Astrocyte of the spinal cord (primary cell): ENCODE results near the gene GOLGA6A.
"Not testable (repeated sequence)": the region's sequence is repeated elsewhere in the genome, so short reads cannot be mapped to it uniquely, and the experiment has no call there.

ENCODE experiments used
- DNase-seq: peaks from one replicate; pipeline ENCODE4 v3.0.0; 2011; ENCODE audit warnings: low read depth, low spot score
- H3K4me3 ChIP-seq: 2 replicates; pipeline ENCODE4 v1.5.1; 2011; ENCODE audit warnings: low read depth, mild to moderate bottlenecking, low read length, moderate library complexity
- in situ Hi-C: cut with HindIII; loops from 2 replicates; pipeline ENCODE4 v1.10.0; 2017; ENCODE audit warnings: low sequenced_read_pairs
- TF ChIP-seq, protein P1 (sequence below): IDR thresholded peaks from 2 replicates; pipeline ENCODE4 v1.5.1; 2012; ENCODE audit warnings: low read depth, mild to moderate bottlenecking, low read length, inconsistent platforms

GOLGA6A gene

DNA sequence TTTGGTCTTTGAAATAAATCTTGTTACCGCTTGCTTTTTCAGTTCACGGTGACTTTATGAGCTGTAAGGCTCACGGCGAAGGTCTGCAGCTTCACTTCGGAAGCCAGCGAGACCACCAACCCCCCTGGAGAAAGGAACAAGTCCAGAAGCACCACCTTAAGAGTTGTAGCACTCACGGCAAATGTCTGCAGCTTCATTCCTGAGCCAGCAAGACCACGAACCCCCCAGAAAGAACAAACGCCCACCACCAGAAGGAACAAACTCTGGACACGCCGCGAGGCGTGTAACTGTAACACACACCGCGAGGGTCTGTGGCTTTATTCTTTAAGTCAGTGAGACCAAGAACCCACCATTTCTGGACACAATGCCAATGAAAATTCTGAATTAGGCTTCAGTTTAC is 28.8 kb downstream of the GOLGA6A start:
- TF ChIP-seq, protein P1, sequence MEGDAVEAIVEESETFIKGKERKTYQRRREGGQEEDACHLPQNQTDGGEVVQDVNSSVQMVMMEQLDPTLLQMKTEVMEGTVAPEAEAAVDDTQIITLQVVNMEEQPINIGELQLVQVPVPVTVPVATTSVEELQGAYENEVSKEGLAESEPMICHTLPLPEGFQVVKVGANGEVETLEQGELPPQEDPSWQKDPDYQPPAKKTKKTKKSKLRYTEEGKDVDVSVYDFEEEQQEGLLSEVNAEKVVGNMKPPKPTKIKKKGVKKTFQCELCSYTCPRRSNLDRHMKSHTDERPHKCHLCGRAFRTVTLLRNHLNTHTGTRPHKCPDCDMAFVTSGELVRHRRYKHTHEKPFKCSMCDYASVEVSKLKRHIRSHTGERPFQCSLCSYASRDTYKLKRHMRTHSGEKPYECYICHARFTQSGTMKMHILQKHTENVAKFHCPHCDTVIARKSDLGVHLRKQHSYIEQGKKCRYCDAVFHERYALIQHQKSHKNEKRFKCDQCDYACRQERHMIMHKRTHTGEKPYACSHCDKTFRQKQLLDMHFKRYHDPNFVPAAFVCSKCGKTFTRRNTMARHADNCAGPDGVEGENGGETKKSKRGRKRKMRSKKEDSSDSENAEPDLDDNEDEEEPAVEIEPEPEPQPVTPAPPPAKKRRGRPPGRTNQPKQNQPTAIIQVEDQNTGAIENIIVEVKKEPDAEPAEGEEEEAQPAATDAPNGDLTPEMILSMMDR, result no peak

DNA sequence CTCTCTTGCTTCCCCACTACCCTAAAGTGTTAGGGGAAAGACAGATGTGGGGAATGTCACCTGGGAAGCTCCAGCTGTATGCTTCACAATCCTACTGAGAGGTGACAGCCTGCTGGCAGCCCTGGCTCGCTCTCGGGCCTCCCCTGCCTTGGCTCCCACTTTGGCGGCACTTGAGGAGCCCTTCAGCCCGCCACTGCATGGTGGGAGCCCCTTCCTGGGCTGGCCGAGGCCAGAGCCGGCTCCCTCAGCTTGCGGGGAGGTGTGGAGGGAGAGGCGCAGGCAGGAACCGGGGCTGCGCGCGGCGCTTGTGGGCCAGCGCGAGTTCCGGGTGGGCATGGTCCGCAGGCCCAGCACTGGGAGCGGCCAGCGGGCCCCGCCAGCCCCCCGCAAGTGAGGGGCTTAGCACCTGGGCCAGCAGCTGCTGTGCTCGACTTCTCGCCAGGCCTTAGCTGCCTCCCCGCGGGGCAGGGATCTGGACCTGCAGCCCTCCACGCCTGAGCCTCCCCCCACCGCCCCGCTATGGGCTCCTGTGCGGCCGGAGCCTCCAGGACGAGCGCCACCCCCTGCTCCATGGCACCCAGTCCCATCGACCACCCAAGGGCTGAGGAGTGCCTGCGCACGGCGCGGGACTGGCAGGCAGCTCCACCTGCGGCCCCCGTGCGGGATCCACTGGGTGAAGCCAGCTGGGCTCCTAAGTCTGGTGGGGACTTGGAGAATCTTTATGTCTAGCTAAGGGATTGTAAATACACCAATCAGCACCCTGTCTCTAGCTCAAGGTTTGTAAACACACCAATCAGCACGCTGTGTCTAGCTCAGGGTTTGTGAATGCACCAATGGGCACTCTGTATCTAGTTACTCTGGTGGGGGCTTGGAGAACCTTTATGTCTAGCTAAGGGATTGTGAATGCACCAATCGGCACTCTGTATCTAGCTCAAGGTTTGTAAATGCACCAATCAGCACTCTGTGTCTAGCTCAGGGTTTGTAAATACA is 29.8 kb downstream of the GOLGA6A start:
- in situ Hi-C loops, DNase-seq, H3K4me3 ChIP-seq: not testable (repeated sequence)

More for the DNA sequence above, 28.8 kb downstream of the GOLGA6A start:
- no peak overlapping the region for H3K4me3 ChIP-seq
- no peak for DNase-seq
- in situ Hi-C loops, result no loop called here

DNA sequence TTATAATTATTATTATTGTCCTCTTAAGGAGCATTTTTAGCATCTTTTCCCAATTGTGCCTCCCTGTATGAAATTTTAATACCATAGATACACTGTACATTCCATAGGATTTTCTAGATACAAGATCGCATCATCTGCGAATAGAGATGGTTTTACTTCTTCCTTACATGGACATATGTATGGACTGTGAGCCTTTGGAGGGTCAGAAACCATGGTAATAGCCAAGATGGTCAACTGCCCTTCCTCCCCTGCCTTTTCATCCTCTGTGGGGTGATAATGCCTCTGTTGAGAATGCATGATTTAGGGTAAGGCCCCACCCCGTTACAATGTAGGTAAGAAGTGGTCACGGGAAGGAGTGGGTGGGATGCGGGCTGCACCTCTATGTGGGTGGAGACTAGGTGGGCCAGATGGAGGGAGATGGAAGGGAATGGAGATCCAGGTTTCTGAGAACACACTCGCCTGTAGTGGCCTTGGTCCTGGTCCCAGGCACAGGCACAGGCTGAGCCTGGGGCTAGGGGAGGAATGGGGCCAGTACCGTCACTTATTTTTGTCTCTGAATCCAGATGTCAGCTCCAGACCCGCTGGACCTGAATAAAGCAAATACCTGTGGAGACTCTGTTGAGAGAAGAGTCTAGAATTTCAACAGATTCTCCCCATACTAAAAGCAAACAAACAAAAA is 31.7 kb downstream of the GOLGA6A start:
- DNase-seq, result no peak
- in situ Hi-C loops, result no loop called here
- TF ChIP-seq, protein P1, result no peak
- H3K4me3 ChIP-seq, result no peak overlapping the region

DNA sequence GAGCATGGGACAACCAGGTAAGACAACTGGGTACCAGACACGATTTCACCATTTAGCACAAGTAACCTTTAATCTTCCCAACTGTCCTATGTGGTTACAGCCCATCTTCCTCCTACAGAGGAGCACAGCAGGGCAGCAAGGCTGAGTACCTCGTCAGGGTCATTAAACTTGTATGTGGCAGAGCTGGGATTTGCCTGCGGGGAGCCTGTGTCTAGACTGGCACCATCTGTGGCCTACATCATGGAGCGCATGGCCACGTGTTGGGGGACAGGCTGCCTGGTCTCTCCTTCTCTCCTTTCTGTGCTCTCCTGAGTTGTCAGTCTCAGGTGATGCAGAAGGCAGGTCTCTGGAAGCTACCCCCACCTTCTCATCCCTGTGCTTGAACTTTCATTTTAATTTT is 32.2 kb downstream of the GOLGA6A start:
- TF ChIP-seq, protein P1, result no peak
- H3K4me3 ChIP-seq, result no peak overlapping the region
- in situ Hi-C loops, result no loop called here
- DNase-seq, result no peak

DNA sequence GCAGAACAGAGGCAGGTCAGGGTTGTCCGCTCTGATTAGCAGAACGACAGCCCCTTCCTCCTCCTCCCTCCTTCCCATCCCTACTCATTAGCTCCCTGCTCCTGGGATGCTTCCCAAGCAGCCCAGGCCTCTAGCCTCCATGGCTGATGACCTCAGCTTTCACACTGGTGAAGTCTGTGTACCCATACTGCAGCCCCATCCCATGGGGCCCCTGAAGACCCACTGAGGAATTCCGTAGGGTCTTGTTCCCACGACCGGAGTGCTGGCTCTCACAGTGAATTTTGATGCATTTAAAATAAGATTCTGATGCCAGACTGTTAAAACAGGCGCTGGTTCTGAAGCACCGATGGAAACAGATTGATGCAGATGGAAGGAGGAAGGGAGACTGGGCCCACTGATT is 36.1 kb downstream of the GOLGA6A start:
- TF ChIP-seq, protein P1, result no peak
- in situ Hi-C loops, result no loop called here
- no peak for DNase-seq
- H3K4me3 ChIP-seq, result no peak overlapping the region

DNA sequence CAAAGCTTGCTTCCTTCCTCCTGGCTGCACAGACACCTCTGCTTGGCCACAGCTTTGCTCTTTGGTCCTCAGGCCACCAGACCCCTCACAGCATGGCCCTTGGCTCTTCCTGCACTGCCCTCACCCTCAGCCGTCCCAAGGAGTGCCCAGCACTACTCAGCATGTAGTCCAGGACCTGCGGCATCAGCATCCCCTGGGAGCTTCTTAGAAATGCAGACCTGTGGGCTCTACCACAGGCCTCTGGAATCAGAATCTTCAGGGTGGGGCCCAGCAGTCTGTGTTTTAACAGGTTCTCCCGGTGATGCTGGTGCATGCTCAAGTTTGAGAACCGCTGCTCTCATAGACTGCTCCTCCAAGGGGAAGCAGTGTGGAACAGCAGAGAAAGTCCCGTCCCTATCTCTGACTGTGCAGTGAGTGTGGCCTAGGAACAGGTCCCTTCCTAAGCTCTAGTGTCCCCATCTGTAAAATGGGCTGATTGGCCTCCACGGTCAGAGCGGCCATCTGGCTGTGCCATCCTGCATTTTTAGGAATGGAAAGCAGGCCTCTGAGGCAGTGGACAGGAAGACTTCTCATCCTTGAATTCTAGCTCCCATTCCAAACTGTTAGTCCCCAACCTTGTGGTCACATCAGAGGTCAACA is 36.6 kb downstream of the GOLGA6A start:
- in situ Hi-C loops, result no loop called here
- TF ChIP-seq, protein P1, result no peak
- no peak overlapping the region for H3K4me3 ChIP-seq
- DNase-seq, result no peak
